HFFc6 (cell line): ENCODE data around the gene ADAP1. TPM values are rescaled to one million over a fixed set of nuclear protein-coding genes. Genes with fewer than 3 reads are reported as not detected.

Experiments
- DNase-seq: peaks from one replicate; pipeline ENCODE4 v3.0.0-alpha.2; 2018
- H3K27ac Mint-ChIP-seq: 2 replicates; pipeline ENCODE4 v1.8.0; 2020; ENCODE audit warnings: mild to moderate bottlenecking, mixed read lengths
- H3K27me3 Mint-ChIP-seq: 2 replicates; pipeline ENCODE4 v1.8.0; 2021; ENCODE audit warnings: mild to moderate bottlenecking, moderate library complexity, mixed read lengths; ENCODE audit not compliant: insufficient read depth
- H3K36me3 Mint-ChIP-seq: 2 replicates; pipeline ENCODE4 v1.8.0; 2021; ENCODE audit warnings: low read depth, mixed read lengths
- H3K4me1 Mint-ChIP-seq: 2 replicates; pipeline ENCODE4 v1.8.0; 2020; ENCODE audit warnings: low read depth, mixed read lengths
- H3K4me3 Mint-ChIP-seq: 2 replicates; pipeline ENCODE4 v1.8.0; 2020; ENCODE audit warnings: mild to moderate bottlenecking, moderate library complexity, mixed read lengths
- H3K9me3 Mint-ChIP-seq: 2 replicates; pipeline ENCODE4 v1.8.0; 2020; ENCODE audit warnings: mild to moderate bottlenecking, mixed read lengths
- CTCF ChIP-seq: fragments of 200-600 bp; sonication (generic); IDR thresholded peaks from 2 replicates; pipeline ENCODE4 v1.5.0; 2021; ENCODE audit warnings: antibody characterized with exemption, mild to moderate bottlenecking
- total RNA-seq, 6 experiments: library from RNA; stranded (reverse); fragmentation: NEBNext Ultra II Directional; extraction: Animal tissue kit (Norgen Biotek cat#: 25700); gene quantifications; 2 replicates in 1 of 6; 3 replicates in 5 of 6; pipeline ENCODE4 v1.2.3, GENCODE V29; 2021

Gene ADAP1
- total RNA-seq, 6 experiments from 2014 or later: 0.64 to 1.1 (median 0.90) TPM

- Mint-ChIP-seq H3K9me3 (no peaks in the 10 kb centered on the region), H3K4me3 (peak overlapping the region; percentile 24; the same call in 1 of the 2 replicates), H3K36me3 (no peaks in the 10 kb centered on the region; the same call in 1 of the 2 replicates), H3K27ac (no peak overlapping the region), H3K27me3 (peaks cover 2% of the 10 kb centered on the region; the same call in 1 of the 2 replicates), H3K4me1 (peaks cover 11% of the 10 kb centered on the region)
- TF ChIP-seq CTCF: no peak
- DNase-seq: no peak
Measured at GRCh38 chr7:879093-879492, 75.4 kb downstream of the ADAP1 start.

- H3K4me1 Mint-ChIP-seq: peaks cover 21% of the 10 kb centered on the region
- H3K27ac Mint-ChIP-seq: peak overlapping the region; percentile 92
Measured at GRCh38 chr7:877312-878232, 76.9 kb downstream of the ADAP1 start.

GRCh38 chr7:876972-877311, 77.5 kb downstream of the ADAP1 start:
- peak; percentile 8 for DNase-seq
- H3K9me3 Mint-ChIP-seq: no peaks in the 10 kb centered on the region
- H3K4me1 Mint-ChIP-seq: peaks cover 21% of the 10 kb centered on the region
- no peak for TF ChIP-seq CTCF
- H3K36me3 Mint-ChIP-seq: peaks cover 14% of the 10 kb centered on the region
- H3K4me3 Mint-ChIP-seq: peak overlapping the region; percentile 95
- no peaks in the 10 kb centered on the region; the same call in 1 of the 2 replicates for H3K27me3 Mint-ChIP-seq
- peak overlapping the region; percentile 92 for H3K27ac Mint-ChIP-seq

More at GRCh38 chr7:877312-878232, 76.9 kb downstream of the ADAP1 start:
- Mint-ChIP-seq H3K4me3 (peak overlapping the region; percentile 95), H3K36me3 (peaks cover 9% of the 10 kb centered on the region), H3K9me3 (no peaks in the 10 kb centered on the region), H3K27me3 (peaks cover 2% of the 10 kb centered on the region; the same call in 1 of the 2 replicates)
- TF ChIP-seq CTCF: no peak
- no peak for DNase-seq

- Mint-ChIP-seq H3K9me3 (no peaks in the 10 kb centered on the region), H3K27ac (peak within 1 kb of the TSS; percentile 92), H3K36me3 (peaks cover 14% of the 10 kb centered on the region)
Measured at GRCh38 chr7:876077-876971, 78.2 kb downstream of the ADAP1 start, which contains the start of gene GET4. Gene GET4 (plus strand): TSS chr7:876554. CDS start chr7:876646, 92 bp downstream.

More at GRCh38 chr7:876077-876971, 78.2 kb downstream of the ADAP1 start, which contains the start of gene GET4:
- peaks cover 21% of the 10 kb centered on the region for H3K4me1 Mint-ChIP-seq
- no peaks in the 10 kb centered on the region; the same call in 1 of the 2 replicates for H3K27me3 Mint-ChIP-seq
- peak; percentile 45 for TF ChIP-seq CTCF
- H3K4me3 Mint-ChIP-seq: peak within 1 kb of the TSS; percentile 95
- peak; percentile 96 for DNase-seq
